Adipocyte (in vitro differentiated cells): ENCODE data around the gene CDK17.
A peak's percentile ranks its signal among the peaks of the same experiment; 100 is the strongest.

Experiments
- DNase-seq: peaks from one replicate; pipeline ENCODE4 v3.0.0-alpha.2; 2015; ENCODE audit warnings: low read depth
- H3K27me3 ChIP-seq: replicated peaks from 2 replicates; pipeline ENCODE4 v1.7.0; 2013; ENCODE audit warnings: mild to moderate bottlenecking, low read length, moderate library complexity; ENCODE audit not compliant: control insufficient read depth, insufficient read depth
- H3K36me3 ChIP-seq: 2 replicates; pipeline ENCODE4 v1.7.0; 2013; ENCODE audit warnings: low read length, mild to moderate bottlenecking, moderate library complexity; ENCODE audit not compliant: control insufficient read depth, insufficient read depth, severe bottlenecking
- H3K4me1 ChIP-seq: 2 replicates; pipeline ENCODE4 v1.7.0; 2013; ENCODE audit warnings: mild to moderate bottlenecking, low read length, moderate library complexity; ENCODE audit not compliant: control insufficient read depth, insufficient read depth
- H3K4me3 ChIP-seq: 2 replicates; pipeline ENCODE4 v1.7.0; 2013; ENCODE audit warnings: mild to moderate bottlenecking, low read length, moderate library complexity
- H3K9ac ChIP-seq: 2 replicates; pipeline ENCODE4 v1.7.0; 2013; ENCODE audit warnings: mild to moderate bottlenecking, low read length, moderate library complexity
- H3K9me3 ChIP-seq: 2 replicates; pipeline ENCODE4 v1.7.0; 2013; ENCODE audit warnings: mild to moderate bottlenecking, low read length, moderate library complexity; ENCODE audit not compliant: control insufficient read depth

Gene CDK17

DNA sequence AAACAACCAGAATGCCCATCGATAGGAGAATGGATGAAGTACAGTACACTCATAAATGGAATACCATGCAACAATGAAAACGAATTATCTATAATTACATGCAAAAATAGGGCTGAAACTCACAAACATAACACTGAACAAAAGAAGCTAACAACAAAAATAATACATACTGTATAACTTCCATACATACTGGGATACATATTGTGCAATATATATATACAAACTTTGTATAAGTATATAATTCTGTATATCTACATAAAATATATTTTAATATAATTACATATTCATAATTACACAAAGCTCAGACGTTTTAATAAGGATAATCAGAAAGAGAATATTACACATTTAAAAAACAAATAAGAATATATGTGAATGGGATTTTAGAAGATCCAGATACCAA, 90.2 kb downstream of the CDK17 start:
- Histone ChIP-seq H3K9ac (no peak overlapping the region), H3K9me3 (no peaks in the 10 kb centered on the region), H3K27me3 (no peaks in the 10 kb centered on the region), H3K36me3 (peaks cover 20% of the 10 kb centered on the region), H3K4me3 (no peak overlapping the region), H3K4me1 (peaks cover 7% of the 10 kb centered on the region)
- no peak for DNase-seq

GRCh38 chr12:96308881-96309280, 91.4 kb downstream of the CDK17 start:
- Histone ChIP-seq H3K4me1 (no peaks in the 10 kb centered on the region), H3K27me3 (no peaks in the 10 kb centered on the region), H3K4me3 (no peak overlapping the region), H3K9me3 (no peaks in the 10 kb centered on the region), H3K36me3 (peaks cover 20% of the 10 kb centered on the region), H3K9ac (no peak overlapping the region)
- peak; percentile 90 for DNase-seq

- Histone ChIP-seq H3K9ac (no peak overlapping the region), H3K9me3 (no peaks in the 10 kb centered on the region), H3K36me3 (peaks cover 5% of the 10 kb centered on the region), H3K4me1 (no peaks in the 10 kb centered on the region), H3K4me3 (no peak overlapping the region), H3K27me3 (no peaks in the 10 kb centered on the region)
- DNase-seq, result no peak
Measured at GRCh38 chr12:96305665-96306064, 94.6 kb downstream of the CDK17 start.

- no peaks in the 10 kb centered on the region for H3K27me3 ChIP-seq
- H3K9me3 ChIP-seq, result no peaks in the 10 kb centered on the region
- peak; percentile 36 for DNase-seq
- no peak overlapping the region for H3K9ac ChIP-seq
- H3K36me3 ChIP-seq, result peaks cover 13% of the 10 kb centered on the region
- no peaks in the 10 kb centered on the region for H3K4me1 ChIP-seq
- no peak overlapping the region for H3K4me3 ChIP-seq
Measured at GRCh38 chr12:96303653-96304052, 96.6 kb downstream of the CDK17 start.

DNA sequence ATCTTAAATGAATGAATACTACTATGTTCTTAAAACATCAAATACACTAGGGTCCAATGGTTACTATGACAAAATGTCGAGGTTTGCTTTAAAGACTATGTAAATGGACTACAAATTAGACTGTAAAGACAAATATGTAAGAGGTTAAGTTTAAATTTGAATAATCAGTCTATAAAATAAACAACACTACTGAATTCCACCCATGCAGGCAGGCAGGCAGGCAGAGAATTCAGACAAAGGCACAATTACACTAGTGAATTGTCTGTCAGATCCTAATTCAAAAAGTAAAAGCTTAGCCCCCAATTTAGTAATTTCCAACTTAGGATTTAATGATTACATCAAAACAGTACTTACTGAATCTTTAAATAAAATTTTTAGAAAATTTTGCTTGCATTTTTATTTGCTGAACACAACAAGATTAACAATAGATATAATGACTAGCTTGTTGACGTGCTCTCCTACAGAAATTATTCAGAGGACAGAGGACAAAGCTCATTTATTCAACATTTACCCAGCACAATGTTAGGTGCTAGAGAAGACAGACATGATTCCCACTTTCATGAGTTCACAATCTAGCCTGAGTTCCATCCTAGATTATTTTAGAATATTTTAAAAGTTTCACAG, 97.4 kb downstream of the CDK17 start:
- Histone ChIP-seq H3K4me1 (no peaks in the 10 kb centered on the region), H3K4me3 (no peak overlapping the region), H3K9ac (no peak overlapping the region), H3K27me3 (no peaks in the 10 kb centered on the region), H3K36me3 (peaks cover 18% of the 10 kb centered on the region), H3K9me3 (no peaks in the 10 kb centered on the region)
- peak; percentile 8 for DNase-seq

GRCh38 chr12:96301732-96302131, 98.5 kb downstream of the CDK17 start:
- H3K9ac ChIP-seq, result no peak overlapping the region
- no peaks in the 10 kb centered on the region for H3K4me1 ChIP-seq
- no peak for DNase-seq
- H3K4me3 ChIP-seq, result no peak overlapping the region
- H3K36me3 ChIP-seq, result peaks cover 26% of the 10 kb centered on the region
- H3K9me3 ChIP-seq, result no peaks in the 10 kb centered on the region
- H3K27me3 ChIP-seq, result no peaks in the 10 kb centered on the region

DNA sequence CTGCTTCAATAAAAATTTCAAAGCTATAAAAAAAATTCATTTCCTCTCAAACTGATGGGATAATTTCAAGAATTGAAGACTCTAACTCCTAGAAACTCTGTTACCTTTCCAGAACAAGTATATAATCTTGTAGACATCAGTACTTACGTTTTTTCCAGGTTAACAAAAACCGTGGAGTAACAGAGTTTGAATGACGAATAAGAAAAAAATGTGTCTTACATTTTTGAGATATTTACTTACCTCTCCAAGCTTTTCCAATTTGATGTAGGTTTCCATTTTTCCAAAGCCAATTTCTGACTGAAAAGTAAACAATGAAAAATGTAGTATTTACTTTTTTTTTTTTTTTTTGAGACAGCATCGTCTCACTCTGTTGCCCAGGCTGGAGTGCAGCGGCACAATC, 100.2 kb downstream of the CDK17 start:
- Histone ChIP-seq H3K27me3 (no peaks in the 10 kb centered on the region), H3K4me3 (no peak overlapping the region), H3K36me3 (peaks cover 30% of the 10 kb centered on the region), H3K4me1 (no peaks in the 10 kb centered on the region), H3K9me3 (no peaks in the 10 kb centered on the region), H3K9ac (no peak overlapping the region)
- no peak for DNase-seq

- H3K4me3 ChIP-seq, result no peak overlapping the region
- no peaks in the 10 kb centered on the region for H3K27me3 ChIP-seq
- no peak for DNase-seq
- no peaks in the 10 kb centered on the region for H3K9me3 ChIP-seq
- no peaks in the 10 kb centered on the region for H3K4me1 ChIP-seq
- H3K9ac ChIP-seq, result no peak overlapping the region
- H3K36me3 ChIP-seq, result peaks cover 48% of the 10 kb centered on the region
Measured at GRCh38 chr12:96297504-96297903, 102.7 kb downstream of the CDK17 start.

DNA sequence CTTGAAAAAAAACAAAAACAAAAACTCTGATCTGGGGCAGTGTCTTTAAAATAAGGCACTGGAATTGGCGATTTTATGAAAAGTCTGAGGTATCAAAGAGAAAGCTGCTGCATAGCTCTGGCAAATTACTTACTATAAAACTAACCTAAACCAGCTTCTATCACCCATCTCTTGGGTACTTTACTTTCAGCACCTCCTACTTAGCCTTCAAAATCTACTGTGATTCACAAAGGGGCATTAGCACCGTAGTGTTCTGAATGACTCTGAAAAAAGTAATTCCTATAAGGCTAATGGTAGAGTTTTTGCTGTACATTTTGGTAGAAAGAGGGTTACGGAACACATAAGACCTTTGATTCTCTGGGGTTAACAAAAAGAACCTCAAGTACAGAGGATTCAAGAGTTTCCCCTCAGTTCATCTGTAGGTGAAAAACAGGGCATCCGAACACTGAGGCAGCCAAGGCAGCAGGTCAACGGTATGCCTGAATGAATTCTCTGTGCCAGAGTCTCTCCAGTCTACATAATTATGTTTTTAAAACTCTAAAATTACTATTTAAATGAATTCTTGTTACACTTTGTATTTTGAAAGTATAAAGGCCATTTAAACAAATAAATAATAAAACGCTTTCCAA, 104.6 kb downstream of the CDK17 start:
- H3K4me3 ChIP-seq, result no peak overlapping the region
- no peak overlapping the region for H3K9ac ChIP-seq
- no peaks in the 10 kb centered on the region for H3K27me3 ChIP-seq
- DNase-seq, result no peak
- H3K9me3 ChIP-seq, result no peaks in the 10 kb centered on the region
- peaks cover 60% of the 10 kb centered on the region for H3K36me3 ChIP-seq
- H3K4me1 ChIP-seq, result no peaks in the 10 kb centered on the region

- H3K36me3 ChIP-seq, result peaks cover 66% of the 10 kb centered on the region
- no peak overlapping the region for H3K4me3 ChIP-seq
- H3K27me3 ChIP-seq, result no peaks in the 10 kb centered on the region
- H3K4me1 ChIP-seq, result no peaks in the 10 kb centered on the region
- no peak overlapping the region for H3K9ac ChIP-seq
- H3K9me3 ChIP-seq, result no peaks in the 10 kb centered on the region
- peak; percentile 16 for DNase-seq
Measured at GRCh38 chr12:96294831-96295230, 105.4 kb downstream of the CDK17 start.

- Histone ChIP-seq H3K4me1 (no peaks in the 10 kb centered on the region), H3K9ac (no peak overlapping the region), H3K27me3 (no peaks in the 10 kb centered on the region), H3K4me3 (no peak overlapping the region), H3K9me3 (no peaks in the 10 kb centered on the region), H3K36me3 (peaks cover 66% of the 10 kb centered on the region)
- no peak for DNase-seq
Measured at GRCh38 chr12:96293093-96293492, 107.1 kb downstream of the CDK17 start.

DNA sequence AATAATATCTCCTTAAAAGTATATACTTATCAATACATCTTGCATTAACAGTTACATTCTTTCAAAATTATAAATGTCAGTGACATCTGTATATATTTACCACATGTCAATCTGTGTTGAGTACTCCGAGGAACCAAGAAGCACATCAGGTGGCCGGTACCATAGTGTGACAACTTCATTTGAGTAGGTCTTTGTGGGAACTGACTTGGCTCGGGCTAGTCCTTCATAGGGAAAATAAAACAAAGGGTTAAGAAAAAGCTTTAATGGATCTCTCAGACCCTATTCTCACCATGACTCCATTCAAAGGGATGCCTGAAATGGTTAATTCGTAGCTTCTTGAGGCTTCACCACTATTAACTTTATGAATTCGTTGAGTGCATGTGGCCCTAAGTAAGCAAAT, 111.2 kb downstream of the CDK17 start:
- Histone ChIP-seq H3K36me3 (peaks cover 86% of the 10 kb centered on the region), H3K9ac (no peak overlapping the region), H3K27me3 (no peaks in the 10 kb centered on the region), H3K9me3 (no peaks in the 10 kb centered on the region), H3K4me3 (no peak overlapping the region), H3K4me1 (no peaks in the 10 kb centered on the region)
- no peak for DNase-seq
